Testis (tissue), 2 donors: ENCODE measurements around the gene RUBCN.
"Not testable (repeated sequence)": the region's sequence is repeated elsewhere in the genome, so short reads cannot be mapped to it uniquely, and the experiment has no call there.

Experiments
- POLR2A ChIP-seq: fragments of 450-650 bp; IDR thresholded peaks from one replicate; pipeline ENCODE4 v1.6.1; 2017; ENCODE audit warnings: antibody characterized with exemption, mild to moderate bottlenecking, moderate library complexity
- TF ChIP-seq, protein P1 (sequence below), 3 experiments: fragments of 450-650 bp in 2 of 3; fragments of 200-600 bp in 1 of 3; sonication (generic) in 1 of 3; IDR thresholded peaks; one replicate each; pipeline ENCODE4 v1.5.1; 2016 to 2019; ENCODE audit warnings: antibody characterized with exemption in 3 of 3, mild to moderate bottlenecking in 2 of 3, moderate library complexity in 1 of 3

DNA sequence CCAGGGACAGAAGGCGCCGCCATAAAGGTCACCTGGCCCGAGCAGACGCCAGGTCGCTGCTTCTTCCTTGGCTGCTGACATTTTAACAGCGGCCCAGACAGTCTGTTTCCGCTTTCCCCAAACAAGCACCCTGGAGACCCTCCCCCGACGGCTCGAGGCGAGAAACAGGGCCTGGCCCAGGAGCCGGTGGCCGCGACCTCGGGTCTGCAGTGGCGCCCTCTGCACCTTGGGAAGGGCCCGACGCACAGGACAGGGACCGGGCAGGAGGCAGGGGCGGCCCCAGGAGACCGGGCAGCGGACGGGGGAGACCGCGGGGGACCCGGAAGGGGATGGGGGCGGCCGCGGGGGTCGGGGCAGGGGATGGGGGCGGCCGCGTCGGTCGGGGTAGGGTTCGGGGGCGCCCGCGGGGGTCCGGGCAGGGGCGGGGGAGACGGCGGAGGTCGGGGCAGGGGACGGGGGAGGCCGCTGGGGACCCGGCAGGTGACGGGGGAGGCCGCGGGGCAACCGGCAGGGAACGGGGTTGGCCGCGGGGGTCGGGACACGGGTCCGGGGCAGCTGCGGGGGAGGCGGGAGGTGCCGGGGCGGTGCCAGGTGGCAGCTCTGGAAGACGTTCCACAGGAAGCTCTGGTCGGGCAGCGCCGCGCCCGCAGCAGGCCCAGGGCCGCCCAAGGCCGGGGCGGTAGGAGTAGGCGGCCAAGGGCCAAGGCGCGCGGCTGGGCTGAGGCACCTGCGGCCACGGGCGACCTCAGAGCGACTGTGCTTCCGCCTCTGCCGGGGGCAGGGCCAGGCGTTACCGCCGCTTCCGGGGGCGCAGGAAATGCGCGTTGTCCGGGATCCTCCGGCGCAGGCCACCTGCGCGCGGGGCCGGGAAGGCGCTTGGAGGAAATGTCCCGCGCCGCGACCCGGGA lies 82.4 kb downstream of the RUBCN start:
- TF ChIP-seq POLR2A, result not testable (repeated sequence)
- TF ChIP-seq, protein P1, sequence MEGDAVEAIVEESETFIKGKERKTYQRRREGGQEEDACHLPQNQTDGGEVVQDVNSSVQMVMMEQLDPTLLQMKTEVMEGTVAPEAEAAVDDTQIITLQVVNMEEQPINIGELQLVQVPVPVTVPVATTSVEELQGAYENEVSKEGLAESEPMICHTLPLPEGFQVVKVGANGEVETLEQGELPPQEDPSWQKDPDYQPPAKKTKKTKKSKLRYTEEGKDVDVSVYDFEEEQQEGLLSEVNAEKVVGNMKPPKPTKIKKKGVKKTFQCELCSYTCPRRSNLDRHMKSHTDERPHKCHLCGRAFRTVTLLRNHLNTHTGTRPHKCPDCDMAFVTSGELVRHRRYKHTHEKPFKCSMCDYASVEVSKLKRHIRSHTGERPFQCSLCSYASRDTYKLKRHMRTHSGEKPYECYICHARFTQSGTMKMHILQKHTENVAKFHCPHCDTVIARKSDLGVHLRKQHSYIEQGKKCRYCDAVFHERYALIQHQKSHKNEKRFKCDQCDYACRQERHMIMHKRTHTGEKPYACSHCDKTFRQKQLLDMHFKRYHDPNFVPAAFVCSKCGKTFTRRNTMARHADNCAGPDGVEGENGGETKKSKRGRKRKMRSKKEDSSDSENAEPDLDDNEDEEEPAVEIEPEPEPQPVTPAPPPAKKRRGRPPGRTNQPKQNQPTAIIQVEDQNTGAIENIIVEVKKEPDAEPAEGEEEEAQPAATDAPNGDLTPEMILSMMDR (IDR thresholded peaks at IDR 0.05), result not testable (repeated sequence)
